ENCODE data around the gene IPPK. TPM values are rescaled to one million over a fixed set of nuclear protein-coding genes. Genes with fewer than 3 reads are reported as not detected.

IPPK gene
- total RNA-seq, 1 experiment from 2014 or later, result 17.0 TPM

GRCh38 chr9:92657296-92658094 is 12.4 kb downstream of the IPPK start:
- no peak for DNase-seq (ENCODE audit: low spot score)

GRCh38 chr9:92656537-92656925 is 13.4 kb downstream of the IPPK start:
- no peak for DNase-seq (ENCODE audit: low spot score)

- no peak for DNase-seq (ENCODE audit: low spot score)
These were observed 13.9 kb downstream of the IPPK start for GRCh38 chr9:92655896-92656536.

- DNase-seq (ENCODE audit: low spot score), result no peak
These were observed 14.6 kb downstream of the IPPK start for GRCh38 chr9:92655366-92655765.

GRCh38 chr9:92654481-92655301 is 15.2 kb downstream of the IPPK start:
- DNase-seq (ENCODE audit: low spot score), result no peak

GRCh38 chr9:92652461-92652860 is 17.5 kb downstream of the IPPK start:
- DNase-seq (ENCODE audit: low spot score), result no peak

GRCh38 chr9:92650839-92651621 is 18.9 kb downstream of the IPPK start:
- DNase-seq (ENCODE audit: low spot score), result no peak

- DNase-seq (ENCODE audit: low spot score), result no peak
These were observed 19.6 kb downstream of the IPPK start for GRCh38 chr9:92650296-92650695.

- DNase-seq (ENCODE audit: low spot score), result no peak
These were observed 20.9 kb downstream of the IPPK start for GRCh38 chr9:92649007-92649406.

- no peak for DNase-seq (ENCODE audit: low spot score)
These were observed 21.4 kb downstream of the IPPK start for GRCh38 chr9:92648474-92648971.

- DNase-seq (ENCODE audit: low spot score), result no peak
These were observed 22.1 kb downstream of the IPPK start for GRCh38 chr9:92647671-92648473.

- DNase-seq (ENCODE audit: low spot score), result no peak
These were observed 24.9 kb downstream of the IPPK start for GRCh38 chr9:92645041-92645440.

GRCh38 chr9:92644278-92644677 is 25.7 kb downstream of the IPPK start:
- DNase-seq (ENCODE audit: low spot score), result no peak

- DNase-seq (ENCODE audit: low spot score), result no peak
These were observed 27.4 kb downstream of the IPPK start for GRCh38 chr9:92642564-92642963.

- DNase-seq (ENCODE audit: low spot score), result no peak
These were observed 27.9 kb downstream of the IPPK start for GRCh38 chr9:92642041-92642451.

- DNase-seq (ENCODE audit: low spot score), result no peak
These were observed 28.7 kb downstream of the IPPK start for GRCh38 chr9:92641092-92641809.

- DNase-seq (ENCODE audit: low spot score), result no peak
These were observed 29.4 kb downstream of the IPPK start for GRCh38 chr9:92640398-92641091.

GRCh38 chr9:92639791-92640271 is 30.1 kb downstream of the IPPK start:
- no peak for DNase-seq (ENCODE audit: low spot score)

- DNase-seq (ENCODE audit: low spot score), result no peak
These were observed 30.8 kb downstream of the IPPK start for GRCh38 chr9:92639124-92639523.
